HepG2 (cell line): ENCODE measurements around the gene RABL6. TPM values are rescaled to one million over a fixed set of nuclear protein-coding genes. Genes with fewer than 3 reads are reported as not detected.

ENCODE experiments used
- ATAC-seq: fragments of 200-7000 bp; cut with Tn5 transposase; 3 replicates; pipeline ENCODE4 v1.9.1; 2020; ENCODE audit warnings: mild to moderate bottlenecking, moderate library complexity
- BruUV-seq: library from RNA; stranded (reverse); fragments of 400-500 nt; replicated peaks from 2 replicates; lab custom pipeline; 2021; lab: Mats Ljungman, UMichigan
- CTCF ChIA-PET: fragments of 300-600 bp; formaldehyde crosslinking; extraction: SDS; loops from one replicate; lab custom pipeline; 2021; ENCODE audit warnings: low total read pairs, inconsistent platforms, low intra/inter-chr PET ratio; lab: Yijun Ruan, JAX
- POLR2A ChIA-PET: fragments of 350-600 bp; sonication (Branson Sonifier 250); formaldehyde crosslinking; loops from one replicate; lab custom pipeline; 2020; ENCODE audit warnings: antibody characterized with exemption, inconsistent platforms; lab: Yijun Ruan, JAX
- DNase-seq: peaks from one replicate; pipeline ENCODE4 v3.0.0-alpha.2; 2015; ENCODE audit warnings: low spot score
- FAIRE-seq: peaks from 3 replicates; lab custom pipeline; 2011; peaks lifted over from hg19 to GRCh38; lab: Jason Lieb, UNC
- H2AFZ ChIP-seq: one replicate; pipeline ENCODE4 v1.6.1; 2011; ENCODE audit warnings: low read length, inconsistent platforms
- H3K27ac ChIP-seq: fragments of 300-600 bp; 3 replicates; pipeline ENCODE4 v1.8.0; 2011; ENCODE audit warnings: mixed run types, mild to moderate bottlenecking, mixed read lengths, low read length, inconsistent platforms; ENCODE audit not compliant: insufficient read depth; ENCODE audit errors: extremely low read length
- H3K27me3 ChIP-seq, 2 experiments: fragments of 200-600 bp in 1 of 2; 2 replicates in 1 of 2; 3 replicates in 1 of 2; pipeline versions ENCODE4 v1.6.0 to v1.8.0; 2011; ENCODE audit warnings: low read length in 2 of 2, mild to moderate bottlenecking in 2 of 2, moderate library complexity in 2 of 2, inconsistent platforms in 1 of 2; ENCODE audit not compliant: insufficient read depth in 2 of 2, control insufficient read depth in 1 of 2
- H3K36me3 ChIP-seq, 2 experiments: fragments of 200-600 bp in 1 of 2; replicated peaks in 1 of 2; 2 replicates in 1 of 2; 3 replicates in 1 of 2; pipeline versions ENCODE4 v1.5.1 to v1.8.0; 2011; ENCODE audit warnings: low read length in 2 of 2, inconsistent platforms in 1 of 2; ENCODE audit not compliant: insufficient read depth in 2 of 2, control insufficient read depth in 1 of 2
- H3K4me1 ChIP-seq: 2 replicates; pipeline ENCODE4 v1.5.1; 2012; ENCODE audit warnings: low read length, inconsistent platforms; ENCODE audit not compliant: insufficient read depth
- H3K4me2 ChIP-seq: 2 replicates; pipeline ENCODE4 v1.6.0; 2011; ENCODE audit warnings: low read depth, low read length, inconsistent platforms
- H3K4me3 ChIP-seq, 3 experiments: fragments of 200-600 bp in 1 of 3; sonication (generic), shearing (Covaris generic) in 1 of 3; replicated peaks in 1 of 3; 2 replicates each; pipeline ENCODE4 v1.5.1; 2011 to 2016; ENCODE audit warnings: low read length in 3 of 3, inconsistent platforms in 2 of 3, low read depth in 2 of 3, mild to moderate bottlenecking in 2 of 3, control low read depth in 1 of 3, mixed read lengths in 1 of 3; ENCODE audit not compliant: insufficient read depth in 1 of 3
- H3K79me2 ChIP-seq: one replicate; pipeline ENCODE4 v1.6.1; 2011; ENCODE audit warnings: low read length, inconsistent platforms; ENCODE audit not compliant: insufficient read depth
- H3K9ac ChIP-seq: 2 replicates; pipeline ENCODE4 v1.6.0; 2011; ENCODE audit warnings: mild to moderate bottlenecking, low read depth, low read length, inconsistent platforms; ENCODE audit not compliant: insufficient read depth
- H3K9me3 ChIP-seq: 2 replicates; pipeline ENCODE4 v1.5.1; 2012; ENCODE audit warnings: mild to moderate bottlenecking, low read length
- H4K20me1 ChIP-seq: 2 replicates; pipeline ENCODE4 v1.6.0; 2011; ENCODE audit warnings: inconsistent platforms, mild to moderate bottlenecking, low read length, moderate library complexity; ENCODE audit not compliant: insufficient read depth
- ATF6 ChIP-seq: sonication (generic); formaldehyde crosslinking; conservative IDR thresholded peaks from 2 replicates; pipeline ENCODE4 v1.4.0; 2020; ENCODE audit warnings: missing genetic modification reagents
- BHLHE40 ChIP-seq: IDR thresholded peaks from 2 replicates; pipeline ENCODE4 v1.6.1; 2011; ENCODE audit warnings: low read length, improper control_type of control experiment
- FOXO4 ChIP-seq: sonication (generic); formaldehyde crosslinking; conservative IDR thresholded peaks from 2 replicates; pipeline ENCODE4 v1.8.1; 2023; ENCODE audit warnings: missing genetic modification reagents
- HNF1B ChIP-seq: sonication (generic); formaldehyde crosslinking; IDR thresholded peaks from 2 replicates; pipeline ENCODE4 v1.5.1; 2020; ENCODE audit warnings: mild to moderate bottlenecking, moderate library complexity, missing genetic modification reagents
- NFAT5 ChIP-seq: sonication (generic); formaldehyde crosslinking; IDR thresholded peaks from 2 replicates; pipeline ENCODE4 v1.4.0; 2020; ENCODE audit warnings: missing genetic modification reagents
- NR1H2 ChIP-seq: sonication (generic); formaldehyde crosslinking; IDR thresholded peaks from 2 replicates; pipeline ENCODE4 v1.8.1; 2022; ENCODE audit warnings: low read depth, missing genetic modification reagents, borderline replicate concordance
- STAG1 ChIP-seq: sonication (generic); formaldehyde crosslinking; IDR thresholded peaks from 2 replicates; pipeline ENCODE4 v1.4.0; 2020; ENCODE audit warnings: missing genetic modification reagents
- YY1 ChIP-seq: IDR thresholded peaks from 2 replicates; pipeline ENCODE4 v1.6.1; 2011; ENCODE audit warnings: low read length, low read depth, moderate library complexity, mild to moderate bottlenecking; ENCODE audit not compliant: insufficient read depth, insufficient replicate concordance
- ZFP36 ChIP-seq: fragments of 150-350 bp; IDR thresholded peaks from 2 replicates; pipeline ENCODE4 v1.6.1; 2018; ENCODE audit warnings: borderline replicate concordance, low read length, low read depth; ENCODE audit not compliant: partially characterized antibody
- ZNF317 ChIP-seq: sonication (generic); formaldehyde crosslinking; IDR thresholded peaks from 2 replicates; pipeline ENCODE4 v1.5.0; 2020; ENCODE audit warnings: mild to moderate bottlenecking, missing genetic modification reagents
- ZNF414 ChIP-seq: sonication (generic); formaldehyde crosslinking; IDR thresholded peaks from 2 replicates; pipeline ENCODE4 v1.5.0; 2020; ENCODE audit warnings: missing genetic modification reagents
- ZNF878 ChIP-seq: sonication (generic); formaldehyde crosslinking; IDR thresholded peaks from 2 replicates; pipeline ENCODE4 v1.8.1; 2023; ENCODE audit warnings: mild to moderate bottlenecking, missing genetic modification reagents, moderate library complexity
- WGBS: methylation state at CpG from one replicate; pipeline ENCODE4 v1.1.6; 2017; ENCODE audit warnings: low lambda C conversion rate; 5-methylcytosine and 5-hydroxymethylcytosine counted together
- in situ Hi-C: cut with HindIII; loops from 2 replicates; pipeline ENCODE4 v1.10.0; 2017; ENCODE audit warnings: low pct_unique_long_range_greater_than_20kb; ENCODE audit not compliant: extremely low pct_ligation_motif_present
- intact Hi-C: fragments of 100-400 bp; cut with micrococcal nuclease; formaldehyde crosslinking; loops from one replicate; pipeline ENCODE4 v1.10.0; 2022; ENCODE audit not compliant: unreplicated experiment
- polyA plus RNA-seq, 8 experiments: library from polyadenylated mRNA; depleted of rRNA in 3 of 8; stranded (reverse) in 7 of 8; unstranded in 1 of 8; fragments of >200 nt; fragmentation: Illumina TruSeq in 4 of 8; extraction: Trizol in 4 of 8; gene quantifications; 2 replicates each; pipeline versions ENCODE4 v1.2.1 to v1.2.3, GENCODE V29; 2011 to 2016; ENCODE audit warnings: low read depth in 4 of 8, missing spikeins in 1 of 8, mixed read lengths in 1 of 8; ENCODE audit not compliant: insufficient read depth in 1 of 8
- total RNA-seq, 5 experiments: library from RNA; depleted of rRNA; stranded (reverse); fragments of >200 nt; fragmentation: Illumina TruSeq; extraction: Trizol; gene quantifications; 2 replicates each; pipeline ENCODE4 v1.2.3, GENCODE V29; 2016; ENCODE audit warnings: low read depth in 1 of 5

Gene RABL6
- total and polyA plus RNA-seq, 2 of the 13 experiments (the other 11 are each of a cell fraction or from before 2014, with no cell fraction given): 81.5 to 125 TPM

GRCh38 chr9:136844761-136845464 lies 37.2 kb downstream of the RABL6 start:
- 96% methylated on average over 88 of the region's 88 CpGs for WGBS
- Histone ChIP-seq H3K9ac (no peak overlapping the region), H2AFZ (no peak overlapping the region), H3K79me2 (peaks cover 8% of the 10 kb centered on the region), H3K4me2 (no peak overlapping the region), H3K4me3 (no peak overlapping the region), H3K27me3 (no peaks in the 10 kb centered on the region; a peak in 1 of 5 replicates), H3K4me1 (peaks cover 36% of the 10 kb centered on the region), H3K27ac (no peak overlapping the region), H4K20me1 (peaks cover 3% of the 10 kb centered on the region; the same call in 1 of the 2 replicates), H3K9me3 (no peaks in the 10 kb centered on the region), H3K36me3 (peaks cover under 1 to 2% of the 10 kb centered on the region in 2 experiments; a peak in 2 of 5 replicates)
- CTCF ChIA-PET: no interaction called here
- BruUV-seq: no TSS peak
- ATAC-seq (no peak), DNase-seq (no peak), FAIRE-seq (no peak)
- in situ Hi-C loops: loop anchor here (10.0 kb wide), 1 partner anchor 190 kb away; the partner anchor contains the start of gene FUT7
- POLR2A ChIA-PET: no interaction called here
- intact Hi-C loops: loop anchor here (5.0 kb wide), 2 partner anchors 37 to 58 kb away; no protein-coding TSS in a partner anchor
- no peak for TF ChIP-seq ATF6 (CRISPR knock-in tag)
- TF ChIP-seq HNF1B (CRISPR knock-in tag): no peak
- no peak for TF ChIP-seq YY1
- no peak for TF ChIP-seq NFAT5 (CRISPR knock-in tag)
- no peak for TF ChIP-seq BHLHE40
- TF ChIP-seq FOXO4 (CRISPR knock-in tag): no peak
- TF ChIP-seq ZNF317 (CRISPR knock-in tag): no peak
- TF ChIP-seq ZNF414 (CRISPR knock-in tag): no peak
- TF ChIP-seq STAG1 (CRISPR knock-in tag): no peak
- no peak for TF ChIP-seq ZFP36
- TF ChIP-seq ZNF878 (CRISPR knock-in tag): no peak
- TF ChIP-seq NR1H2: no peak
